GM19240 (cell line): Measurements from ENCODE around the gene SH2D1A.
"Not testable (repeated sequence)": the region's sequence is repeated elsewhere in the genome, so short reads cannot be mapped to it uniquely, and the experiment has no call there.

Source experiments
- DNase-seq: peaks from one replicate; pipeline ENCODE4 v3.0.0; 2011; ENCODE audit warnings: low spot score; ENCODE audit not compliant: insufficient read length

The SH2D1A gene

GRCh38 chrX:124346117-124346876 lies at the start of gene SH2D1A:
SH2D1A (plus strand) TSS chrX:124346563; CDS start chrX:124346643, 80 bp downstream.
- no peak for DNase-seq

DNA sequence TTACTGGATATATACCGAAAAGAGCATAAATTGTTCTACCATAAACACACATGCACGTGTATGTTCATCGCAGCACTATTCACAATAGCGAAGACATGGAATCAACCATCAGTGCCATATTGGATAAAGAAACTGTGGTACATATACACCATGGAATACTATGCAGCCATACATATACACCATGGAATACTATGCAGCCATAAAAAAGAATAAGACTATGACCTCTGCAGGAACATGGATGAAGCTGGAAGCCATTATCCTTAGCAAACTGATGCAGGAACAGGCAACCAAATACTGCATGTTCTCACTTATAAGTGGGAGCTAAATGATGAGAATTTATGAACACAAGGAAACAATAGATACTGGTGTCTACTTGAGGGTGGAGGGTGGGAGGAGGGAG lies 47.0 kb upstream of the SH2D1A start:
- DNase-seq: not testable (repeated sequence)

DNA sequence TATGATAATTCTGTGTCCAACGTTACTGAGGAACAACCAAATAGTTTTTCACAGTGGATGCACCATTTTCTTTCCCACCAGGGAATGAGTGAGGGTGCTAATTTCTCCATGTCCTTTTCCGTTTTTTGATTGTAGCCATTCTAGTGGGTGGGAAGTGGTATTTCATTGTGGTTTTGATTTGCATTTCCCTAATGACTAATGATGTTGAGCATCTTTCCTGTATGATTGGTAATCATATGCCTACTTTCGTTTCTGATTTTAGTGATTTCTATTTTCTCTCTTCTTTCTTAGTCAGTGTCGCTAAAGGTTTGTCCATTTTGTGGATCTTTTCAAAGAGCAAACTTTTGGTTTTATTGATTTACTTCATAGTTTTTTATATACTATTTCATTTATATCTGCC lies 46.0 kb upstream of the SH2D1A start:
- DNase-seq: no peak

DNA sequence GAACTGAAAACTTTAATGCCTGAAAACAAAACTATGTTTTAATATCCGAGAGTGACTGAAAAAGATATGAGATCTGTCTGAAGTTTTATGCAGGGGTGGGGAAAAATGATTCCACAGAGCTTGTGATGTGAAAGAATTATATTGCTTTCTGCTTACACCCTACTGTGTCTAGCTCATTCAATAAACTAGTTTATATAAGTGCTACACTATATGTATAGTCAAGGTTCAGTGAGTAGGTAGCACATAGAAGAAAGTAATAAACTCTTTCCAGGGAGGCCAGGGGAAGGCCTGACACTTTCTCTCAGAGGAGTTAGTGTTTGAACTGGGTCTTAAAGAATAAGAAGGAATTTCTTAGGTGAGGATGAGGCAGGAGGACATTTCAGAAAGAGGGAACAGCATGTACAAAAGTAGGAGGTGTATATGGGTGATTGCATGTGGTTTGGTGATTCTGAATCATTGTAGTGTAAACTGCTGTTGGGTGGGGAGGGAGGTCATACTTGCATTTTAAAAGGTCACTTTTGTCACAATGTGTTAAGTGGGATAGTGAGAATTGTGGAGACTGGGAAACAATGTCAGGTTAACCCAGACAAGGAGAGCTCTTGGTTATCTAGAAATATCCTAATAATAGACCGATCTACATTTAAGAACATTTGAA lies 39.0 kb upstream of the SH2D1A start:
- no peak for DNase-seq

- no peak for DNase-seq
These were observed 20.6 kb upstream of the SH2D1A start for GRCh38 chrX:124325732-124326131.

GRCh38 chrX:124328765-124329164 lies 17.6 kb upstream of the SH2D1A start:
- DNase-seq: no peak

GRCh38 chrX:124332481-124333424 lies 13.6 kb upstream of the SH2D1A start, which contains the start of gene TEX13D:
TEX13D (plus strand) TSS chrX:124332660; CDS start chrX:124332918, 258 bp downstream.
- DNase-seq: no peak

GRCh38 chrX:124333862-124334261 lies 12.5 kb upstream of the SH2D1A start:
- no peak for DNase-seq

DNA sequence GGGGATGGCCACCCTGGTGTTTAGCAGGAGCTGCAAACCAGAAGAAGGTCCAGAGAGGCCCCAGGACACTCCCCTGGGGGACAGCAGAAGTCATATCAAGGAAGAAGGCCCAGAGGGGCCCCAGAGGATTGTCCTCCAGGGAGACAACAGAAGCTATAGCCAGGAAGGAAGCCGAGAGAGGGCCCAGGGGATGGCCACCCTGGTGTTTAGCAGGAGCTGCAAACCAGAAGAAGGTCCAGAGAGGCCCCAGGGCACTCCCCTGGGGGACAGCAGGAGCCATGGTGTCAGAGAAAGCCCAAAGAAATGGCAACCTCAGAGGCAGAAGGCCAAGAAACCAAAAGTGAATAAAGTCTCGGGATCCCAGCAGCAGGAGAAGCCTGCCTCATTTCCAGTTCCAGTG lies 11.8 kb upstream of the SH2D1A start:
- not testable (repeated sequence) for DNase-seq

GRCh38 chrX:124335598-124335997 lies 10.8 kb upstream of the SH2D1A start:
- no peak for DNase-seq

GRCh38 chrX:124337916-124338315 lies 8.4 kb upstream of the SH2D1A start:
- no peak for DNase-seq

DNA sequence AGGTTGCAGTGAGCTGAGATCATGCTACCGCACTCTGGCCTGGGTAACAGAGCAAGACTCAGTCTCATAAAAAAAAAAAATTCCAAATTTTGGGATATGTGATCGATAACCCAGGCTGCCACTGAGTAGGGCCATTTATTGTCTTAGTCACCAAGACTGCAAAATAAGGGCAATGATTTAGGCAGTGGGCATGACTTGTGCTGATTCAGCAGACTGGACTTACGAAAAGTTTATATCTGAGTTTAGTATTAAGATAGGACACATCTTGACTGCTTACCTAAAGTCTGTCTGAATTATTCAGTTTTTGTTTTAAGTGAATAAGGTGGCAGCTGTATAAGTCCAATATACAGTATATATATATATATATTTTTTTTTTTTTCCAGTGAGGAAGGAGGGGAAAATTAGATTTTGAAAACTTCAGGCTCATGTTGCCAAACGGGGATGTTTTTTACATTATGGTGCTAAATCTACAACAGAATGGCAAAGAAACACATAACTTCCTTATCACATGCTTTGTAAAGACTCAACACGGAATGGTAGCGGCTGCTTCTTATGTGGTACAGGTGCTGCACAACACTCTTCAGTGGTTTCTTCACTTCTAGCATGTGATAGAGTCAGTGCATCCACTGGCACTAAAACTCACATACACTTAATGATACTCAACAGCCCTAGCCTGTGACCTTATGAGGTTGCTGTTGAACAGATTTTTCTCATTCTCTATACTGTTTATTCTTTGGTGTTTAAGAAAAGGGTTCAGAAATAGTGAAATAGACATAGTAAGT lies 7.4 kb upstream of the SH2D1A start:
- no peak for DNase-seq

DNA sequence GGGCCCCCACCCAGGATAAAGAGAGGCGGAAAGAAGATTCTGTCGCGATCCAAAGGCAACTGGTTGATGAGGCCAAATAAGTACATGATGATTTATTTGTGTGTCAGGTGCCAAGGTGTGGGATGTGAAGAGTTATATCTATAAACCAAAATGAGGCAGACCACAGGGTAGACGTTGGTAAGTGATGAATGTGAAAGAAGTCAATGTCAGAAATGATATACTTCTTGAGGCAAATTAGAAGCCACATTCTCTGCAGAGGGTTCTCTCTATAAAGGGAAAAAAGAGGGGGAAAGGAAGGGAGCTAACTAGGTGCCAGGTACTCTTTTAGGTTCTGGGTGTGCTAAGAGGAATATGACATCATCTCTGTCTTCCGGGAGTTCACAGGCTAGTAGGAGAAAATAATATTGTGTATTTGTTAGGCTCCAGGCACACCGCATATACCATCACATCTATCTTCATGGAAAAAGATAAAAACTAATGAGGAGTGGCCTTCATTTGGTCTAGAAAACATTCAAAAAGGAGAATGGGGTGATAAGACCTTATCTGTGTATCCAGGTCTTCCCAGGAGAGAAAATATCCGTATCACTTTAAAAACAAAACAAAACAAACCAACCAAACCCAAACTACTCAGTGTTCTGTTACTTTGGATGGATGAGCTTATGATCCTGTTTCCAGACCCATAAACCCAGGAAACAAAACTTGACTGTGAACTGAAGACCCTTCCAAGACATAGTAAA lies 4.8 kb upstream of the SH2D1A start:
- DNase-seq: no peak

DNA sequence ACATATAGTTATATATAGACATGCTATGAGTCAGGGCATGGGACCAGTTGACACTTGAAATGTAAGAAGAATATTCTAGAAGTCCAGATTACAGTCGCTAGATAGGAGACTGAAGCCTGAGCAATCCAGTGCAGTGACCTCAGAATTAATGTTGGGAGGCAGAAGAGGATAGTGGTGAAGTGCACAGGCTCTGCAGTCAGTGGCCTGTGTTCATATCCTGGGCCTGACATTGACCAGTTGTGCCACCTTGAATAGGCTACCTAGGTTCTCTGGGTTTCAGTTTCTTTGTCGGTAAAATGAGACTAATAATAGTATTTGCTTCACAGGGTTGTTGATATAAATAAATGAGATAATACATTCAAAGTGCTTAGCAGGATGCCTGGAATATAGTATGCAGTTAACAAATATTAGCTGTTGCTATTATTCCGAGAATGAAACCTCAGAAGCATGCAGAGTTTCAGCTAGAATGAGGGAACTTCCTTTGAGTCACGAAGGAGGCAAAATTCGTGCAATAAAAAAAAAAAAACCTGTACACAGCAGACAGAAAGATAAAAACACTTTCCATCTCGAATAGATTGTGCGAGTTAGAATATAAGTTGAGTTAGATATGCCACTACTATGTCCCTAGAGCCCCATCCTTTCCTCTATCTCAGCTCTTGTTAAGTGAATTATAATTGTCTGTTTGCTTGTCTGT lies 4.0 kb upstream of the SH2D1A start:
- no peak for DNase-seq

DNA sequence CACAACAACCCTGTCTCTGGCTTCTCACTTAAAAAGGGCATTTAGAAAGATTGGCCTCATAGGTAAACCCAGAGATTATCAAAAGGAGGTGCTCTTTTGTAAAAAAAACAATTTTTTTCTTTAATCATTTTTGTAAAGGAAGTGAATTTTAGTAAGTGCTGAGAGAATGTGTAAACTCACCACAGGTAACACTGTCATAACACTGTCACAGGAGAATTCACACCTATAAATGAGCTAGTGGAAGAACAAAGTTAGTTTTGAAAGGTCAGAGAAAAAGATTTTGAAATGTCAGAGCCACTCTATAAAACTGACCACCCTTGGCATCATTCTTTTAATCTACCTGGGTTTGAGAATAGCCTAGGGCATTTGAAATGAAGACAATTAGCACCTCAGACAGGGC lies 3.3 kb upstream of the SH2D1A start:
- no peak for DNase-seq

DNA sequence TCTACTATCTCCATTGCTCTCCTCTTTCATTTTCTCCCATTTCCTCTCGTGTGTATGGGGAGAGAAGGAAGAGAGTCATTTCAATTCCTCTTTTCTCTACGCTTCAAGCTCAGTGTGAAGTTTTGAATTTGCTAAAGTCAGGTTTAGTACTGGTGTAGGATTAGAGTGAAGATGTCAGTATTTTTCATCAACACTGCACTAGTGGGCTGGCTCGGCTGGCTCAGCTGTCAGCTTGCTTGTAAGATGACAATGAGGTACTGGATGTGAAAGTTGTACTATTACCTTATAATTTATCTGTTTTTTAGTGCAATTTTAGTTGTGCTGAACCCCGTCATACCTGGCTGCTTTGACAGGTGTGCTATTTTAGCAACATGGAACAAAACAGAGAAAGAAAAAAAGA lies 2.1 kb upstream of the SH2D1A start:
- no peak for DNase-seq

- DNase-seq: no peak
These were observed 496 bp downstream of the SH2D1A start for GRCh38 chrX:124346877-124347241.

DNA sequence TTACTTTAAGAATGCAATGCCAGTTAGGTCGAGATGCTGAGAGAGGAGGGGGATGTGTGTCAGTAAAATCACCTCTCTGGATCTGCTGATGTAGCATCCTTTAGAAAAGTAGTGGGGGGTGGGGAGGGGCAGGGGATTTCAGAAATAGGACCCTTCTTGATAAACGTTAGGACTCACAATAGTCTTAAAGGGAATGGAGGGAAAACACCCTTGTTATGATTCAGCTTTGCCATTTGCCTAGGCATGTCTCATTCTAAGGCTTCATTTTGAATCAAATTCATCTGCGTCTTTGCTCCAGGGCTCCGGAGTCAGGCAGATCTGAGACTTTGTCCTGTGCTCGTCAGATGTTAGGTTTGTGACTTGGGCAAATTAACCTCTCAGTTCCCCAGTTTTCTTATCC lies 879 bp downstream of the SH2D1A start:
- no peak for DNase-seq

DNA sequence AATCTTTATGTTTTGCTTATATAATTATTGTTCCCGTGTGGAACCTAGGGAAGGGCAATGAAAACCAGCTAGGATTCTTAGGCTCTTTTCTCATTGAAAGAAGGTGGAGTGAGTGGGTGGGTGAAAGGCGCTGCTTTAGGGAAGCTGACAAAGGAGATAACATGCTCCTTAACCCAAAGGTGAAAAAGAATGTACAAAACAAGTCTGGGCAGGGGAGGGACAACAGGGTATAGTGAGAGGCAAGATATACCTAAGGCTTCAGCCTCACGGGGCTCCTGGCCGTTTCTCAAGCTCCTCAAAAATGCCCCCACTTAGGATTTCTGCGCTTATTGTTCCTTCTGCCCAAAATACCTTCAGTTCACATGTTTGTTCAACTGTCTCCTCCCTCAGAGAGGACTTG lies 1.8 kb downstream of the SH2D1A start:
- DNase-seq: no peak
